GM13976 (cell line): ENCODE results near the gene ABLIM2.
A peak's percentile ranks its signal among the peaks of the same experiment; 100 is the strongest.

Experiments
- DNase-seq: peaks from one replicate; pipeline ENCODE4 v3.0.0; 2012; ENCODE audit warnings: low spot score
- CTCF ChIP-seq: IDR thresholded peaks from 2 replicates; pipeline ENCODE4 v1.5.1; 2012; ENCODE audit warnings: borderline replicate concordance, mild to moderate bottlenecking; ENCODE audit not compliant: insufficient read depth; ENCODE audit errors: extremely low read depth, missing control alignments, control extremely low read depth
- in situ Hi-C: fragments of 300-500 bp; cut with MboI; formaldehyde crosslinking; loops from one replicate; pipeline ENCODE4 v1.12.0; 2022; ENCODE audit warnings: low sequenced_read_pairs, mixed read lengths, inconsistent platforms; ENCODE audit not compliant: unreplicated experiment

Gene ABLIM2

GRCh38 chr4:7990807-7991459, 167.7 kb downstream of the ABLIM2 start:
- no peak for DNase-seq
- TF ChIP-seq CTCF, result no peak
- in situ Hi-C loops, result no loop called here

- no peak for TF ChIP-seq CTCF
- DNase-seq, result no peak
- in situ Hi-C loops, result loop anchor here (5.0 kb wide), 1 partner anchor 187 kb away; no protein-coding TSS in a partner anchor
Measured at GRCh38 chr4:7989654-7990053, 169.0 kb downstream of the ABLIM2 start.

GRCh38 chr4:7988437-7988836, 170.2 kb downstream of the ABLIM2 start:
- no peak for DNase-seq
- no peak for TF ChIP-seq CTCF
- in situ Hi-C loops, result loop anchor here (5.0 kb wide), 1 partner anchor 186 kb away; no protein-coding TSS in a partner anchor

GRCh38 chr4:7987148-7987989, 171.2 kb downstream of the ABLIM2 start:
- TF ChIP-seq CTCF, result peak; percentile 79
- peak; percentile 83 for DNase-seq
- in situ Hi-C loops, result loop anchor here (5.0 kb wide), 1 partner anchor 185 kb away; no protein-coding TSS in a partner anchor

- TF ChIP-seq CTCF, result no peak
- DNase-seq, result no peak
- in situ Hi-C loops, result loop anchor here (5.0 kb wide), 1 partner anchor 184 kb away; no protein-coding TSS in a partner anchor
Measured at GRCh38 chr4:7985891-7986441, 172.6 kb downstream of the ABLIM2 start.

- no peak for TF ChIP-seq CTCF
- DNase-seq, result no peak
- in situ Hi-C loops, result loop anchor here (5.0 kb wide), 1 partner anchor 183 kb away; no protein-coding TSS in a partner anchor
Measured at GRCh38 chr4:7985072-7985471, 173.5 kb downstream of the ABLIM2 start.
